Lung (tissue), 12 donors: ENCODE measurements around the gene CCDC68. TPM values are rescaled to one million over a fixed set of nuclear protein-coding genes. Genes with fewer than 3 reads are reported as not detected.
"Not testable (repeated sequence)": the region's sequence is repeated elsewhere in the genome, so short reads cannot be mapped to it uniquely, and the experiment has no call there.

ENCODE experiments used
- ATAC-seq: fragments of 200-7000 bp; cut with Tn5 transposase; one replicate; pipeline ENCODE4 v1.9.1; 2020; ENCODE audit warnings: moderate number of reproducible peaks; ENCODE audit not compliant: insufficient read depth, low FRiP score
- DNase-seq, 3 donors: peaks; one replicate each; pipeline ENCODE4 v3.0.0-alpha.2; 2013 to 2017
- H3K27ac ChIP-seq, 2 donors: one replicate each; pipeline ENCODE4 v1.5.1; 2013; ENCODE audit warnings: mild to moderate bottlenecking in 2 of 2, moderate library complexity in 2 of 2, control low read depth in 1 of 2, inconsistent platforms in 1 of 2, low read depth in 1 of 2, low read length in 1 of 2
- H3K27me3 ChIP-seq, 3 donors: one replicate each; pipeline ENCODE4 v1.5.1; 2013; ENCODE audit warnings: low read length in 2 of 3; ENCODE audit not compliant: control insufficient read depth in 3 of 3, insufficient read depth in 3 of 3
- H3K36me3 ChIP-seq, 4 donors: one replicate each; pipeline ENCODE4 v1.5.1; 2013; ENCODE audit warnings: low read length in 4 of 4, mild to moderate bottlenecking in 1 of 4, moderate library complexity in 1 of 4; ENCODE audit not compliant: control insufficient read depth in 4 of 4, insufficient read depth in 4 of 4
- H3K4me1 ChIP-seq, 5 donors: one replicate each; pipeline ENCODE4 v1.5.1; 2013; ENCODE audit warnings: low read length in 5 of 5, mild to moderate bottlenecking in 2 of 5, moderate library complexity in 1 of 5; ENCODE audit not compliant: control insufficient read depth in 5 of 5, insufficient read depth in 5 of 5
- H3K4me3 ChIP-seq: one replicate; pipeline ENCODE4 v1.5.1; 2013; ENCODE audit warnings: mild to moderate bottlenecking, control low read depth, moderate library complexity
- H3K9ac ChIP-seq, 2 donors: one replicate each; pipeline ENCODE4 v1.5.1; 2013; ENCODE audit warnings: low read length in 2 of 2, control low read depth in 1 of 2; ENCODE audit not compliant: insufficient read depth in 1 of 2
- H3K9me3 ChIP-seq, 4 donors: one replicate each; pipeline ENCODE4 v1.5.1; 2013; ENCODE audit warnings: low read length in 3 of 4, mild to moderate bottlenecking in 1 of 4, moderate library complexity in 1 of 4; ENCODE audit not compliant: control insufficient read depth in 4 of 4, insufficient read depth in 3 of 4
- WGBS, 2 donors: extraction: QIAGEN DNeasy Blood & Tissue Kit; methylation state at CpG; one replicate each; pipeline ENCODE4 v1.1.7; 2013; 5-methylcytosine and 5-hydroxymethylcytosine counted together
- polyA plus RNA-seq, 2 donors: library from polyadenylated mRNA; stranded (reverse); fragments of 200-250 nt; gene quantifications; one replicate each; pipeline ENCODE4 v1.2.1, GENCODE V29; 2013
- total RNA-seq, 2 donors: library from RNA; depleted of rRNA in 1 of 2; stranded (reverse); fragments of >200 nt in 1 of 2; gene quantifications; one replicate each; pipeline ENCODE4 v1.2.1, GENCODE V29; 2014 to 2021
- TF ChIP-seq, protein P1 (sequence below): IDR thresholded peaks from 2 replicates; pipeline ENCODE4 v1.5.1; 2012; ENCODE audit warnings: mild to moderate bottlenecking; ENCODE audit errors: control extremely low read depth, extremely low read depth
- donor health status: control.
- donor health status: control.
- donor health status: Bipolar disorder and iron deficiency.
- donor health status: healthy.
- donor health status: DM: yes; HTN: yes; CAD: no.

CCDC68 gene
- total and polyA plus RNA-seq, 4 donors = 6.7 to 90.4 (median 10.1) TPM

- ATAC-seq (no peak), DNase-seq (no peak)
- Histone ChIP-seq H3K27ac (no peak overlapping the region), H3K27me3 (no peaks in the 10 kb centered on the region), H3K4me1 (peaks cover 0 to 14% (median 2%) of the 10 kb centered on the region in 5 donors), H3K36me3 (no peaks in the 10 kb centered on the region), H3K9ac (no peak overlapping the region), H3K9me3 (no peaks in the 10 kb centered on the region), H3K4me3 (no peak overlapping the region)
- WGBS, 2 donors = 69 to 84% methylated on average over 9 of the region's 9 CpGs
- TF ChIP-seq, protein P1, sequence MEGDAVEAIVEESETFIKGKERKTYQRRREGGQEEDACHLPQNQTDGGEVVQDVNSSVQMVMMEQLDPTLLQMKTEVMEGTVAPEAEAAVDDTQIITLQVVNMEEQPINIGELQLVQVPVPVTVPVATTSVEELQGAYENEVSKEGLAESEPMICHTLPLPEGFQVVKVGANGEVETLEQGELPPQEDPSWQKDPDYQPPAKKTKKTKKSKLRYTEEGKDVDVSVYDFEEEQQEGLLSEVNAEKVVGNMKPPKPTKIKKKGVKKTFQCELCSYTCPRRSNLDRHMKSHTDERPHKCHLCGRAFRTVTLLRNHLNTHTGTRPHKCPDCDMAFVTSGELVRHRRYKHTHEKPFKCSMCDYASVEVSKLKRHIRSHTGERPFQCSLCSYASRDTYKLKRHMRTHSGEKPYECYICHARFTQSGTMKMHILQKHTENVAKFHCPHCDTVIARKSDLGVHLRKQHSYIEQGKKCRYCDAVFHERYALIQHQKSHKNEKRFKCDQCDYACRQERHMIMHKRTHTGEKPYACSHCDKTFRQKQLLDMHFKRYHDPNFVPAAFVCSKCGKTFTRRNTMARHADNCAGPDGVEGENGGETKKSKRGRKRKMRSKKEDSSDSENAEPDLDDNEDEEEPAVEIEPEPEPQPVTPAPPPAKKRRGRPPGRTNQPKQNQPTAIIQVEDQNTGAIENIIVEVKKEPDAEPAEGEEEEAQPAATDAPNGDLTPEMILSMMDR = no peak
Measured at GRCh38 chr18:54859667-54860421, 99.4 kb downstream of the CCDC68 start.

GRCh38 chr18:54857499-54857898, 101.8 kb downstream of the CCDC68 start:
- no peak for ATAC-seq
- DNase-seq = no peak
- Histone ChIP-seq H3K9me3 (no peaks in the 10 kb centered on the region), H3K27ac (no peak overlapping the region), H3K4me1 (peaks cover 0 to 14% (median 2%) of the 10 kb centered on the region in 5 donors), H3K27me3 (no peaks in the 10 kb centered on the region), H3K4me3 (no peak overlapping the region), H3K36me3 (no peaks in the 10 kb centered on the region), H3K9ac (no peak overlapping the region)
- 90 to 94% methylated on average over 3 of the region's 3 CpGs for WGBS, 2 donors
- TF ChIP-seq, protein P1 = no peak

- H3K4me1 ChIP-seq = peaks cover 0 to 11% (median 0%) of the 10 kb centered on the region in 5 donors
- H3K36me3 ChIP-seq = no peaks in the 10 kb centered on the region
- TF ChIP-seq, protein P1 = no peak
- H3K4me3 ChIP-seq = no peak overlapping the region
- no peak for ATAC-seq
- no peaks in the 10 kb centered on the region for H3K27me3 ChIP-seq
- H3K9me3 ChIP-seq = no peaks in the 10 kb centered on the region
- WGBS, 2 donors = 60 to 82% methylated on average over 2 of the region's 2 CpGs
- no peak overlapping the region for H3K9ac ChIP-seq
- no peak for DNase-seq
- no peak overlapping the region for H3K27ac ChIP-seq
Measured at GRCh38 chr18:54856105-54856646, 103.1 kb downstream of the CCDC68 start.

- not testable (repeated sequence) for H3K4me3 ChIP-seq, DNase-seq, H3K9me3 ChIP-seq, H3K4me1 ChIP-seq, ATAC-seq, H3K9ac ChIP-seq, H3K36me3 ChIP-seq, H3K27ac ChIP-seq, H3K27me3 ChIP-seq
- WGBS, 2 donors = 96 to 99% methylated on average over 3 of the region's 3 CpGs
Measured at GRCh38 chr18:54855050-54855449, 104.2 kb downstream of the CCDC68 start.
